ENCODE measurements around the gene ZNF541. TPM values are rescaled to one million over a fixed set of nuclear protein-coding genes. Genes with fewer than 3 reads are reported as not detected.
A peak's percentile ranks its signal among the peaks of the same experiment; 100 is the strongest.

ZNF541 gene
- total RNA-seq, 2 donors from 2014 or later, result not detected

- no peaks in the 10 kb centered on the region for H3K36me3 ChIP-seq (ENCODE audit: control insufficient read depth, insufficient read depth, low read length)
- Mint-ChIP-seq H3K4me3 (no peak overlapping the region), H3K27ac (no peak overlapping the region), H3K9me3 (peaks cover 11% of the 10 kb centered on the region), H3K36me3 (ENCODE audit: low read depth) (no peaks in the 10 kb centered on the region), H3K4me1 (peaks cover 8% of the 10 kb centered on the region), H3K27me3 (ENCODE audit: insufficient read depth) (no peaks in the 10 kb centered on the region)
- WGBS, 2 experiments (ENCODE audit: insufficient coverage in 1 of 2, insufficient read length in 1 of 2), result 92 to 96% methylated on average over 4 of the region's 4 CpGs
- no peaks in the 10 kb centered on the region for H3K4me1 ChIP-seq (ENCODE audit: control insufficient read depth, insufficient read depth, low read length)
- no peak overlapping the region for H3K9ac ChIP-seq (ENCODE audit: extremely low read depth, low read length, poor library complexity, severe bottlenecking)
- no peak overlapping the region for H3K4me3 ChIP-seq (ENCODE audit: low read length)
- H3K9me3 ChIP-seq (ENCODE audit: control insufficient read depth, low read length), result peaks cover 10% of the 10 kb centered on the region
- DNase-seq, result no peak
- H3K27me3 ChIP-seq (ENCODE audit: control insufficient read depth, insufficient read depth, low read length, poor library complexity, severe bottlenecking), result no peaks in the 10 kb centered on the region
- no peak for TF ChIP-seq CTCF (conservative IDR thresholded peaks at IDR 0.05)
- no peak overlapping the region for H3K27ac ChIP-seq (ENCODE audit: low read depth, low read length)
Observed at GRCh38 chr19:47537493-47537892, 35.5 kb downstream of the ZNF541 start.

GRCh38 chr19:47534628-47535027 is 38.3 kb downstream of the ZNF541 start:
- no peaks in the 10 kb centered on the region for H3K36me3 Mint-ChIP-seq (ENCODE audit: low read depth)
- H3K27ac Mint-ChIP-seq, result no peak overlapping the region
- no peak for TF ChIP-seq CTCF (conservative IDR thresholded peaks at IDR 0.05)
- no peak overlapping the region for H3K4me3 Mint-ChIP-seq
- no peak for DNase-seq
- Histone ChIP-seq H3K4me3 (ENCODE audit: low read length) (no peak overlapping the region), H3K27ac (ENCODE audit: low read depth, low read length) (no peak overlapping the region), H3K27me3 (ENCODE audit: control insufficient read depth, insufficient read depth, low read length, poor library complexity, severe bottlenecking) (no peaks in the 10 kb centered on the region), H3K4me1 (ENCODE audit: control insufficient read depth, insufficient read depth, low read length) (no peaks in the 10 kb centered on the region), H3K9ac (ENCODE audit: extremely low read depth, low read length, poor library complexity, severe bottlenecking) (no peak overlapping the region), H3K9me3 (ENCODE audit: control insufficient read depth, low read length) (peaks cover 10% of the 10 kb centered on the region), H3K36me3 (ENCODE audit: control insufficient read depth, insufficient read depth, low read length) (no peaks in the 10 kb centered on the region)
- H3K27me3 Mint-ChIP-seq (ENCODE audit: insufficient read depth), result peaks cover 2% of the 10 kb centered on the region
- WGBS, 2 experiments (ENCODE audit: insufficient coverage in 1 of 2, insufficient read length in 1 of 2), result 82% methylated on average over 1 of the region's 1 CpG; no CpG with 5 or more reads in 1 of the 2 experiments
- peaks cover 11% of the 10 kb centered on the region for H3K9me3 Mint-ChIP-seq
- peaks cover 1% of the 10 kb centered on the region for H3K4me1 Mint-ChIP-seq

- WGBS, 2 experiments (ENCODE audit: insufficient coverage in 1 of 2, insufficient read length in 1 of 2), result 78 to 82% methylated on average over 11 to 14 of the region's 14 CpGs
- no peak overlapping the region for H3K27ac Mint-ChIP-seq
- Histone ChIP-seq H3K9me3 (ENCODE audit: control insufficient read depth, low read length) (peaks cover 10% of the 10 kb centered on the region), H3K36me3 (ENCODE audit: control insufficient read depth, insufficient read depth, low read length) (no peaks in the 10 kb centered on the region), H3K27me3 (ENCODE audit: control insufficient read depth, insufficient read depth, low read length, poor library complexity, severe bottlenecking) (no peaks in the 10 kb centered on the region), H3K27ac (ENCODE audit: low read depth, low read length) (no peak overlapping the region), H3K4me3 (ENCODE audit: low read length) (no peak overlapping the region), H3K9ac (ENCODE audit: extremely low read depth, low read length, poor library complexity, severe bottlenecking) (no peak overlapping the region), H3K4me1 (ENCODE audit: control insufficient read depth, insufficient read depth, low read length) (no peaks in the 10 kb centered on the region)
- no peaks in the 10 kb centered on the region for H3K4me1 Mint-ChIP-seq
- no peak overlapping the region for H3K4me3 Mint-ChIP-seq
- H3K36me3 Mint-ChIP-seq (ENCODE audit: low read depth), result no peaks in the 10 kb centered on the region
- H3K27me3 Mint-ChIP-seq (ENCODE audit: insufficient read depth), result peaks cover 2% of the 10 kb centered on the region
- H3K9me3 Mint-ChIP-seq, result peaks cover 11% of the 10 kb centered on the region
- no peak for DNase-seq
- TF ChIP-seq CTCF (conservative IDR thresholded peaks at IDR 0.05), result peak; percentile 36
Observed at GRCh38 chr19:47531640-47532387, 41.1 kb downstream of the ZNF541 start.
